Neural cell (in vitro differentiated cells): ENCODE results near the gene FAM98B. TPM values are rescaled to one million over a fixed set of nuclear protein-coding genes. Genes with fewer than 3 reads are reported as not detected.

Experiments used
- H2AFZ ChIP-seq: fragments of 200-600, 300-800 bp; sonication (generic), shearing (Covaris generic); 2 replicates; pipeline ENCODE4 v1.6.0; 2014; ENCODE audit warnings: low read depth, mild to moderate bottlenecking, antibody characterized with exemption, low read length, moderate library complexity
- H3F3A ChIP-seq: fragments of 200-600 bp; shearing (Covaris generic); 2 replicates; pipeline ENCODE4 v1.6.1; 2016; ENCODE audit warnings: mild to moderate bottlenecking, moderate library complexity, mixed read lengths, antibody characterized with exemption, low read length; ENCODE audit not compliant: insufficient read depth, poor library complexity, severe bottlenecking
- H3K27ac ChIP-seq: fragments of 200-600, 300-800 bp; sonication (generic), shearing (Covaris generic); 2 replicates; pipeline ENCODE4 v1.5.1; 2014; ENCODE audit warnings: mild to moderate bottlenecking, low read length, moderate library complexity
- H3K27me3 ChIP-seq: fragments of 300-800, 200-600 bp; sonication (generic), shearing (Covaris generic); 2 replicates; pipeline ENCODE4 v1.6.0; 2014; ENCODE audit warnings: mild to moderate bottlenecking, low read depth, low read length, moderate library complexity; ENCODE audit not compliant: insufficient read depth
- H3K36me3 ChIP-seq: fragments of 300-800, 200-600 bp; sonication (generic), shearing (Covaris generic); 2 replicates; pipeline ENCODE4 v1.5.1; 2014; ENCODE audit warnings: mild to moderate bottlenecking, antibody characterized with exemption, low read length, moderate library complexity; ENCODE audit not compliant: insufficient read depth
- H3K4me2 ChIP-seq: fragments of 300-800, 200-600 bp; sonication (generic), shearing (Covaris generic); 2 replicates; pipeline ENCODE4 v1.6.0; 2014; ENCODE audit warnings: mild to moderate bottlenecking, low read length
- H3K4me3 ChIP-seq: fragments of 300-800, 200-600 bp; sonication (generic), shearing (Covaris generic); 2 replicates; pipeline ENCODE4 v1.5.1; 2014; ENCODE audit warnings: mild to moderate bottlenecking, low read length, moderate library complexity
- H3K79me2 ChIP-seq: fragments of 200-600 bp; shearing (Covaris generic); replicated peaks from 2 replicates; pipeline ENCODE4 v1.6.0; 2014; ENCODE audit warnings: mild to moderate bottlenecking, low read length, moderate library complexity; ENCODE audit not compliant: insufficient read depth
- H3K9ac ChIP-seq: fragments of 300-800, 200-600 bp; sonication (generic), shearing (Covaris generic); 2 replicates; pipeline ENCODE4 v1.6.1; 2016; ENCODE audit warnings: mild to moderate bottlenecking, low read length, mixed read lengths
- H3K9me2 ChIP-seq: fragments of 200-600 bp; shearing (Covaris generic); 2 replicates; pipeline ENCODE4 v1.6.1; 2016; ENCODE audit warnings: mild to moderate bottlenecking, low read length, mixed read lengths; ENCODE audit not compliant: insufficient read depth
- H3K9me3 ChIP-seq: fragments of 200-600, 300-800 bp; sonication (generic), shearing (Covaris generic); 2 replicates; pipeline ENCODE4 v1.6.1; 2016; ENCODE audit warnings: mild to moderate bottlenecking, mixed run types, low read length, moderate library complexity, mixed read lengths
- H4K20me1 ChIP-seq: fragments of 200-600 bp; shearing (Covaris generic); 2 replicates; pipeline ENCODE4 v1.6.1; 2016; ENCODE audit warnings: mild to moderate bottlenecking, mixed run types; ENCODE audit not compliant: insufficient read depth
- EP300 ChIP-seq: fragments of 450-650 bp; conservative IDR thresholded peaks from 2 replicates; pipeline ENCODE4 v1.6.1; 2014; ENCODE audit warnings: antibody characterized with exemption, mild to moderate bottlenecking, moderate library complexity; ENCODE audit not compliant: poor library complexity, severe bottlenecking
- EZH2 ChIP-seq: fragments of 200-600, 300-800 bp; shearing (Covaris generic), sonication (generic); IDR thresholded peaks from 2 replicates; pipeline ENCODE4 v1.6.1; 2014; ENCODE audit warnings: antibody characterized with exemption, low read length, borderline replicate concordance, mild to moderate bottlenecking; ENCODE audit not compliant: insufficient read depth, poor library complexity, severe bottlenecking
- MXI1 ChIP-seq: fragments of 450-650 bp; conservative IDR thresholded peaks from 2 replicates; pipeline ENCODE4 v1.6.1; 2014; ENCODE audit warnings: antibody characterized with exemption, mild to moderate bottlenecking; ENCODE audit not compliant: poor library complexity, severe bottlenecking
- POLR2AphosphoS5 ChIP-seq: IDR thresholded peaks from 2 replicates; pipeline ENCODE4 v1.6.1; 2012
- RAD21 ChIP-seq: fragments of 450-650 bp; conservative IDR thresholded peaks from 2 replicates; pipeline ENCODE4 v1.6.1; 2014; ENCODE audit warnings: antibody characterized with exemption, mild to moderate bottlenecking, moderate library complexity
- SMC3 ChIP-seq: fragments of 450-650 bp; conservative IDR thresholded peaks from 2 replicates; pipeline ENCODE4 v1.6.1; 2014; ENCODE audit warnings: antibody characterized with exemption, mild to moderate bottlenecking, moderate library complexity; ENCODE audit not compliant: poor library complexity
- TAF1 ChIP-seq: IDR thresholded peaks from 2 replicates; pipeline ENCODE4 v1.6.1; 2012; ENCODE audit warnings: low read depth
- polyA plus RNA-seq: library from polyadenylated mRNA; depleted of rRNA; stranded (reverse); fragments of >200 nt; gene quantifications from 2 replicates; pipeline ENCODE4 v1.2.3, GENCODE V29; 2014
- TF ChIP-seq, protein P1 (sequence below): IDR thresholded peaks from 2 replicates; pipeline ENCODE4 v1.6.1; 2012; ENCODE audit warnings: borderline replicate concordance
- TF ChIP-seq, protein P2 (sequence below): fragments of 450-650 bp; IDR thresholded peaks from 2 replicates; pipeline ENCODE4 v1.5.1; 2014; ENCODE audit warnings: antibody characterized with exemption, mild to moderate bottlenecking, moderate library complexity; ENCODE audit not compliant: poor library complexity, severe bottlenecking

FAM98B gene
- polyA plus RNA-seq, 1 donor from 2014 or later = 12.7 TPM

DNA sequence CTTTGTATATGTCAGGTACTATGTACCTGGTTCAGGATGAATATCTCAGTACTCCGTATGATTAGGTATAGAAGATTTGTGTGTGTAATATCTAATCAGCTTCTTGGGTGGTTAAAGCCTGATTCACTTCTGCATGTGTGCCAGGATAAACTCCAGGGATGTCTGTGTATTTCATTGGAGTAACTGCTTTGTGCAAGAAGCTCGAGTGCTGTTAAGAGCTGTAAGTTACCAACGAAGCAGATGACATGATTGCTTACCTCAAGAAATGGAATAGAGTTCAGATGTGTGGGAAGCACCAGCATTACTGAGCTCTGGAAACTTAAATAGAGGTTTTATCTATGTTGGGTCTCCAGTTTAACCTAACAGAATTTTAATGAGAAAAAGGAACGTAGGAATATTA lies 23.7 kb downstream of the FAM98B start:
- no peak overlapping the region for H3K4me3 ChIP-seq
- no peaks in the 10 kb centered on the region for H3F3A ChIP-seq
- no peak overlapping the region for H3K27ac ChIP-seq
- H3K9me3 ChIP-seq = no peaks in the 10 kb centered on the region
- no peak overlapping the region for H3K9ac ChIP-seq
- no peak overlapping the region for H3K4me2 ChIP-seq
- TF ChIP-seq EZH2 = no peak
- no peak overlapping the region for H2AFZ ChIP-seq
- H3K36me3 ChIP-seq = peaks cover 15% of the 10 kb centered on the region
- no peaks in the 10 kb centered on the region for H3K27me3 ChIP-seq
- H3K79me2 ChIP-seq = no peaks in the 10 kb centered on the region
- H4K20me1 ChIP-seq = no peaks in the 10 kb centered on the region
- H3K9me2 ChIP-seq = no peaks in the 10 kb centered on the region

DNA sequence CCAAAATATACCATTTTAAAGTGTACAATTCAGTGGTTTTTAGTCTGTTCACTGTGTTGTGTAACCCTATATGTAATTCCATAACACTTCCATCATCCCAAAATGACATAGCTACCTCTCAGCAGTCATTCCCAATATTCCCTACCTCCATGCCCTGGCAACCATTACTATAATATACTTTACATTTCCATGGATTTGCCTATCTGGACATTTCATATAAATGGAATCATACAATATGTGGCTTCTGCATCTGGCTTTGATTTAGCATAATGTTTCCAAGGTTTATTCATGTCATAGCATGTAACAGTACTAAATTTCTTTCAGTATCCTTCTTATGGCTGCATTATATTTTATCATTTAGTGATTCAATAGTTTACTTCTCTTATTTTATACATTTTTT lies 25.3 kb downstream of the FAM98B start:
- H3K4me3 ChIP-seq = no peak overlapping the region
- H3K27me3 ChIP-seq = no peaks in the 10 kb centered on the region
- H3K36me3 ChIP-seq = peaks cover 17% of the 10 kb centered on the region

More for the DNA sequence above, 25.3 kb downstream of the FAM98B start:
- H3F3A ChIP-seq = no peaks in the 10 kb centered on the region
- H3K9me3 ChIP-seq = no peaks in the 10 kb centered on the region
- H3K4me2 ChIP-seq = no peak overlapping the region
- no peak overlapping the region for H3K9ac ChIP-seq
- TF ChIP-seq MXI1 (no peak), TAF1 (no peak), SMC3 (no peak), EZH2 (no peak), POLR2AphosphoS5 (no peak), EP300 (no peak), RAD21 (no peak)
- TF ChIP-seq, protein P1, sequence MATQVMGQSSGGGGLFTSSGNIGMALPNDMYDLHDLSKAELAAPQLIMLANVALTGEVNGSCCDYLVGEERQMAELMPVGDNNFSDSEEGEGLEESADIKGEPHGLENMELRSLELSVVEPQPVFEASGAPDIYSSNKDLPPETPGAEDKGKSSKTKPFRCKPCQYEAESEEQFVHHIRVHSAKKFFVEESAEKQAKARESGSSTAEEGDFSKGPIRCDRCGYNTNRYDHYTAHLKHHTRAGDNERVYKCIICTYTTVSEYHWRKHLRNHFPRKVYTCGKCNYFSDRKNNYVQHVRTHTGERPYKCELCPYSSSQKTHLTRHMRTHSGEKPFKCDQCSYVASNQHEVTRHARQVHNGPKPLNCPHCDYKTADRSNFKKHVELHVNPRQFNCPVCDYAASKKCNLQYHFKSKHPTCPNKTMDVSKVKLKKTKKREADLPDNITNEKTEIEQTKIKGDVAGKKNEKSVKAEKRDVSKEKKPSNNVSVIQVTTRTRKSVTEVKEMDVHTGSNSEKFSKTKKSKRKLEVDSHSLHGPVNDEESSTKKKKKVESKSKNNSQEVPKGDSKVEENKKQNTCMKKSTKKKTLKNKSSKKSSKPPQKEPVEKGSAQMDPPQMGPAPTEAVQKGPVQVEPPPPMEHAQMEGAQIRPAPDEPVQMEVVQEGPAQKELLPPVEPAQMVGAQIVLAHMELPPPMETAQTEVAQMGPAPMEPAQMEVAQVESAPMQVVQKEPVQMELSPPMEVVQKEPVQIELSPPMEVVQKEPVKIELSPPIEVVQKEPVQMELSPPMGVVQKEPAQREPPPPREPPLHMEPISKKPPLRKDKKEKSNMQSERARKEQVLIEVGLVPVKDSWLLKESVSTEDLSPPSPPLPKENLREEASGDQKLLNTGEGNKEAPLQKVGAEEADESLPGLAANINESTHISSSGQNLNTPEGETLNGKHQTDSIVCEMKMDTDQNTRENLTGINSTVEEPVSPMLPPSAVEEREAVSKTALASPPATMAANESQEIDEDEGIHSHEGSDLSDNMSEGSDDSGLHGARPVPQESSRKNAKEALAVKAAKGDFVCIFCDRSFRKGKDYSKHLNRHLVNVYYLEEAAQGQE = no peak
- TF ChIP-seq, protein P2, sequence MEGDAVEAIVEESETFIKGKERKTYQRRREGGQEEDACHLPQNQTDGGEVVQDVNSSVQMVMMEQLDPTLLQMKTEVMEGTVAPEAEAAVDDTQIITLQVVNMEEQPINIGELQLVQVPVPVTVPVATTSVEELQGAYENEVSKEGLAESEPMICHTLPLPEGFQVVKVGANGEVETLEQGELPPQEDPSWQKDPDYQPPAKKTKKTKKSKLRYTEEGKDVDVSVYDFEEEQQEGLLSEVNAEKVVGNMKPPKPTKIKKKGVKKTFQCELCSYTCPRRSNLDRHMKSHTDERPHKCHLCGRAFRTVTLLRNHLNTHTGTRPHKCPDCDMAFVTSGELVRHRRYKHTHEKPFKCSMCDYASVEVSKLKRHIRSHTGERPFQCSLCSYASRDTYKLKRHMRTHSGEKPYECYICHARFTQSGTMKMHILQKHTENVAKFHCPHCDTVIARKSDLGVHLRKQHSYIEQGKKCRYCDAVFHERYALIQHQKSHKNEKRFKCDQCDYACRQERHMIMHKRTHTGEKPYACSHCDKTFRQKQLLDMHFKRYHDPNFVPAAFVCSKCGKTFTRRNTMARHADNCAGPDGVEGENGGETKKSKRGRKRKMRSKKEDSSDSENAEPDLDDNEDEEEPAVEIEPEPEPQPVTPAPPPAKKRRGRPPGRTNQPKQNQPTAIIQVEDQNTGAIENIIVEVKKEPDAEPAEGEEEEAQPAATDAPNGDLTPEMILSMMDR = no peak
- H2AFZ ChIP-seq = no peak overlapping the region
- H4K20me1 ChIP-seq = no peaks in the 10 kb centered on the region
- no peaks in the 10 kb centered on the region for H3K79me2 ChIP-seq
- no peak overlapping the region for H3K27ac ChIP-seq
- H3K9me2 ChIP-seq = no peaks in the 10 kb centered on the region
